Tibial nerve (tissue), 4 donors: ENCODE measurements around the gene CDKN1C. TPM values are rescaled to one million over a fixed set of nuclear protein-coding genes. Genes with fewer than 3 reads are reported as not detected.

ENCODE experiments used
- DNase-seq, 2 donors: peaks; one replicate each; pipeline ENCODE4 v3.0.0-alpha.2; 2019; ENCODE audit warnings: low spot score in 2 of 2
- H3K27ac ChIP-seq, 4 donors: fragments of 200-600 bp; sonication (generic) in 3 of 4; one replicate each; pipeline ENCODE4 v1.5.1; 2017 to 2019; ENCODE audit warnings: mild to moderate bottlenecking in 1 of 4
- H3K27me3 ChIP-seq, 2 donors: fragments of 200-600 bp; sonication (generic) in 1 of 2; one replicate each; pipeline versions ENCODE4 v1.5.1 to v1.6.0; 2017 to 2019
- H3K36me3 ChIP-seq, 3 donors: fragments of 200-600 bp; sonication (generic); one replicate each; pipeline ENCODE4 v1.5.1; 2018 to 2019
- H3K4me1 ChIP-seq, 4 donors: fragments of 200-600 bp; sonication (generic) in 3 of 4; one replicate each; pipeline ENCODE4 v1.5.1; 2017 to 2019
- H3K4me3 ChIP-seq, 4 donors: fragments of 200-600 bp; sonication (generic) in 3 of 4; one replicate each; pipeline ENCODE4 v1.5.1; 2017 to 2019; ENCODE audit warnings: mild to moderate bottlenecking in 1 of 4, moderate library complexity in 1 of 4
- H3K9me3 ChIP-seq, 4 donors: fragments of 200-600 bp; sonication (generic) in 3 of 4; one replicate each; pipeline ENCODE4 v1.5.1; 2017 to 2019
- CTCF ChIP-seq, 5 experiments: fragments of 200-600 bp in 3 of 5; fragments of 450-650 bp in 2 of 5; sonication (generic) in 3 of 5; IDR thresholded peaks; one replicate each; pipeline ENCODE4 v1.5.1; 2016 to 2019; ENCODE audit warnings: antibody characterized with exemption in 5 of 5, mild to moderate bottlenecking in 3 of 5, moderate library complexity in 2 of 5
- EP300 ChIP-seq, 2 donors: sonication (generic); formaldehyde crosslinking; IDR thresholded peaks; one replicate each; pipeline ENCODE4 v1.6.1; 2017; ENCODE audit warnings: antibody characterized with exemption in 2 of 2, mild to moderate bottlenecking in 1 of 2
- POLR2A ChIP-seq, 2 donors: fragments of 450-650 bp; IDR thresholded peaks; one replicate each; pipeline ENCODE4 v1.6.1; 2017; ENCODE audit warnings: antibody characterized with exemption in 2 of 2, mild to moderate bottlenecking in 2 of 2, moderate library complexity in 2 of 2
- WGBS, 2 donors: methylation state at CpG; one replicate each; pipeline ENCODE4 v1.1.5; 2018; 5-methylcytosine and 5-hydroxymethylcytosine counted together
- total RNA-seq, 4 donors: library from RNA; depleted of rRNA; stranded (reverse); fragments of >200 nt; gene quantifications; one replicate each; pipeline ENCODE4 v1.1.0, GENCODE V29; 2016

The CDKN1C gene
- total RNA-seq, 4 donors from 2014 or later: 128 to 330 (median 260) TPM

GRCh38 chr11:2926611-2927051 is 41.1 kb upstream of the CDKN1C start:
- WGBS, 2 donors: 87 to 88% methylated on average over 11 of the region's 11 CpGs
- peaks cover 0 to 31% (median 23%) of the 10 kb centered on the region in 4 donors for H3K4me1 ChIP-seq
- H3K27me3 ChIP-seq: peaks cover 0 to 15% of the 10 kb centered on the region in 2 donors
- no peak for DNase-seq
- no peaks in the 10 kb centered on the region for H3K36me3 ChIP-seq
- no peak overlapping the region for H3K4me3 ChIP-seq
- H3K27ac ChIP-seq: no peak overlapping the region
- no peak for TF ChIP-seq POLR2A (IDR thresholded peaks at IDR 0.05)
- no peak for TF ChIP-seq CTCF (IDR thresholded peaks at IDR 0.05)
- TF ChIP-seq EP300 (IDR thresholded peaks at IDR 0.05): no peak
- H3K9me3 ChIP-seq: no peaks in the 10 kb centered on the region

GRCh38 chr11:2924821-2925675 is 39.5 kb upstream of the CDKN1C start:
- WGBS, 2 donors: 91 to 94% methylated on average over 30 of the region's 30 CpGs
- H3K27me3 ChIP-seq: peaks cover 0 to 15% of the 10 kb centered on the region in 2 donors
- no peak for DNase-seq
- H3K36me3 ChIP-seq: no peaks in the 10 kb centered on the region
- peak overlapping the region in 1 of 4 donors; percentile 26 for H3K27ac ChIP-seq
- H3K4me3 ChIP-seq: no peak overlapping the region
- peaks cover 0 to 23% (median 17%) of the 10 kb centered on the region in 4 donors for H3K4me1 ChIP-seq
- TF ChIP-seq CTCF (IDR thresholded peaks at IDR 0.05): no peak
- TF ChIP-seq EP300 (IDR thresholded peaks at IDR 0.05): no peak
- no peak for TF ChIP-seq POLR2A (IDR thresholded peaks at IDR 0.05)
- H3K9me3 ChIP-seq: no peaks in the 10 kb centered on the region

DNA sequence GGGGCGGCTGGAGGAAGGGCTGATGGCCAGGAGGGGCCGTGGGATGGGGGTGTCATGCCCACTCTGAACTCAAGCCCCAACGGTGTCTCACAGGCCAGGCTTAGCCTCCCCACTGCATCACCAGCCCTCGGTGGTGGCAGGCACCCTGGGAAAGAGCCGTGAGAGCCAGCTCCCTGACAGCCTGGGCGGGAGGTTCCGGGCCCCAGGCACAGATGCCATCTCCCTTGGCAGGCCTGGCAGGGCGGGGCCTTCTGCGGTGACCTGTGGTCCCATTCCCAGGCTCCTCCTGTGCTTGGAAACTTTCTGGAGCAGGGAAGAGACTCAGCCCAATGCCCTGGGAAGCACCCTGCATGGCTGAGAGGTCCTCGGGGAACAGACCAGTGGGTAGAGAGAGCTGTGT is 38.8 kb upstream of the CDKN1C start:
- no peak for DNase-seq
- no peak for TF ChIP-seq CTCF (IDR thresholded peaks at IDR 0.05)
- no peak for TF ChIP-seq EP300 (IDR thresholded peaks at IDR 0.05)
- no peak for TF ChIP-seq POLR2A (IDR thresholded peaks at IDR 0.05)
- H3K27me3 ChIP-seq: peaks cover 0 to 15% of the 10 kb centered on the region in 2 donors
- 80 to 92% methylated on average over 7 to 9 of the region's 10 CpGs for WGBS, 2 donors
- no peaks in the 10 kb centered on the region for H3K9me3 ChIP-seq
- no peak overlapping the region for H3K4me3 ChIP-seq
- H3K4me1 ChIP-seq: peaks cover 0 to 17% (median 11%) of the 10 kb centered on the region in 4 donors
- no peak overlapping the region for H3K27ac ChIP-seq
- no peaks in the 10 kb centered on the region for H3K36me3 ChIP-seq

DNA sequence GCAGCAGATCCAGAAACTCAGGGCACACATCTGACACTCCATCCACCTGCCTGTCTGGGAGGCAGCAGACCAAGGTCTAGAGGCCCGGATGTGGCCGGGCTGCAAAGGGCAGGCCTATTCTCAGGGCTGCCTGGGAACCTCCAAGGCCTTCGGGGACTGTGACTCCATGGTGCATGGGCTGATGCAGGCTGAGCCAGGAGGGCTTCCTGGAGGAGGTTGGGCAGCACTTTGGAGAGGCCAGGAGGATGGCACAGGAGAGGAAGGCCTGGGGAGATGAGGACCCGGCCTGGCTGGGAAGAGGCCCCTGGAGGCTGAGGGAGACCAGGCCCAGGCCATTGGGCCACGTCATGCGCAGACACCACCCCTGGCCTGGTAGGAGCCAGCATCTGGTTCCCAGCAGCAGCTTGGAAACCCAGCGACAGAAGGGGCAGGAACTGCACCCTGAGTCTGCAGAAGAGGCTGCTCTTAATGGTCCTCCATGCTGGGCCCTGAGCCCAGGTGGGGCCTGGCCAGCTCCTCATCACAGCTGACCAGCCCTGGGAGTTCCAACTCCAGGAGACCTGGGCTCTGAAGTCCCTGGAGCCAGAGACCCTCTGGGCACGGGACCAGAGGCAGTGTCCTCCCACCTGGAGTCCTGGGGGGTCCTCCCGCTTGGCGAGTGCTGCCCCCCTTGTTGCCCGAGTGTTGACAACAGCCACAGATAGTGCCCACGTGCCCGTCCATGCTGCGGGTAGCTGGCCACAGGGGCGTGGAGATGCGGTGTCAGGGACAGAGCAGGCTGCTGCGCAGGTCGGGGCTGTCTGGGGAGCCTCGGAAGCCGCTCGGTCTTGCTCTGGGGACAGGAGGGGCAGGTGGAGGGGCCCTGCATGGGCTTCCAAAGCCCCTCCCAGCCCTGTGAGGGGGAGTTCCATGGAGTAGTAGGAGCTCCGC is 38.1 kb upstream of the CDKN1C start:
- Histone ChIP-seq H3K27ac (no peak overlapping the region), H3K27me3 (peaks cover 0 to 10% of the 10 kb centered on the region in 2 donors), H3K4me3 (no peak overlapping the region), H3K4me1 (peaks cover 0 to 10% (median 6%) of the 10 kb centered on the region in 4 donors), H3K36me3 (no peaks in the 10 kb centered on the region), H3K9me3 (no peaks in the 10 kb centered on the region)
- 87 to 93% methylated on average over 14 to 16 of the region's 22 CpGs for WGBS, 2 donors
- no peak for DNase-seq
- TF ChIP-seq CTCF (IDR thresholded peaks at IDR 0.05): no peak
- no peak for TF ChIP-seq POLR2A (IDR thresholded peaks at IDR 0.05)
- no peak for TF ChIP-seq EP300 (IDR thresholded peaks at IDR 0.05)
